K562 (cell line): ENCODE data around the gene ABR. TPM values are rescaled to one million over a fixed set of nuclear protein-coding genes. Genes with fewer than 3 reads are reported as not detected.

Experiments
- CREB1 ChIP-seq, 2 experiments: sonication (generic) in 1 of 2; formaldehyde crosslinking in 1 of 2; IDR thresholded peaks; 2 replicates each; pipeline versions ENCODE4 v1.6.1 to v1.8.0; 2012 to 2022; ENCODE audit warnings: inconsistent platforms in 1 of 2, mild to moderate bottlenecking in 1 of 2, missing genetic modification reagents in 1 of 2, moderate library complexity in 1 of 2
- GATAD2A ChIP-seq: fragments of 450-650 bp; IDR thresholded peaks from 2 replicates; pipeline ENCODE4 v1.6.1; 2017
- NCOA4 ChIP-seq: fragments of 450-650 bp; IDR thresholded peaks from 2 replicates; pipeline ENCODE4 v1.6.1; 2018; ENCODE audit warnings: mild to moderate bottlenecking; ENCODE audit not compliant: partially characterized antibody
- NEUROD1 ChIP-seq: fragments of 150-350 bp; IDR thresholded peaks from 2 replicates; pipeline ENCODE4 v1.6.1; 2014; ENCODE audit warnings: borderline replicate concordance, low read length, low read depth; ENCODE audit not compliant: partially characterized antibody
- PHTF2 ChIP-seq: fragments of 250-450 bp; sonication (Bioruptor Pico); IDR thresholded peaks from 2 replicates; pipeline ENCODE4 v1.5.0; 2021; ENCODE audit warnings: mild to moderate bottlenecking
- SRSF9 ChIP-seq: fragments of 200-400 bp; formaldehyde crosslinking; IDR thresholded peaks from 2 replicates; pipeline ENCODE4 v1.6.1; 2017; ENCODE audit warnings: low read depth, low read length, borderline replicate concordance
- ZBTB49 ChIP-seq: sonication (generic); formaldehyde crosslinking; IDR thresholded peaks from 2 replicates; pipeline ENCODE4 v1.8.0; 2022; ENCODE audit warnings: missing genetic modification reagents, mild to moderate bottlenecking, borderline replicate concordance
- ZNF12 ChIP-seq: sonication (generic); formaldehyde crosslinking; IDR thresholded peaks from 2 replicates; pipeline ENCODE4 v1.4.0; 2020; ENCODE audit warnings: mild to moderate bottlenecking, missing genetic modification reagents
- ZNF134 ChIP-seq: fragments of 250-450 bp; sonication (Bioruptor Pico); conservative IDR thresholded peaks from 2 replicates; pipeline ENCODE4 v1.4.0; 2020
- ZNF57 ChIP-seq: fragments of 450-650 bp; formaldehyde crosslinking; IDR thresholded peaks from 2 replicates; pipeline ENCODE4 v1.4.0; 2020; ENCODE audit warnings: mild to moderate bottlenecking, moderate library complexity
- ZNF695 ChIP-seq: fragments of 450-650 bp; formaldehyde crosslinking; IDR thresholded peaks from 2 replicates; pipeline ENCODE4 v1.4.0; 2020; ENCODE audit warnings: mild to moderate bottlenecking, moderate library complexity
- polyA plus RNA-seq, 8 experiments: library from polyadenylated mRNA; depleted of rRNA in 4 of 8; stranded (reverse) in 5 of 8; unstranded in 3 of 8; fragments of >200 nt; fragmentation: Nextera tagmentation in 2 of 8; fragmentation: Illumina TruSeq in 1 of 8; extraction: Ambion mirVana in 2 of 8; extraction: Trizol in 1 of 8; gene quantifications; 2 replicates each; pipeline versions ENCODE4 v1.2.1 to v1.2.3, GENCODE V29; 2011 to 2014; ENCODE audit warnings: inconsistent platforms in 1 of 8, missing spikeins in 1 of 8
- total RNA-seq, 7 experiments: library from RNA; depleted of rRNA in 6 of 7; stranded (reverse); fragments of >200 nt in 6 of 7; fragmentation: Illumina TruSeq in 2 of 7; extraction: Trizol in 2 of 7; gene quantifications; 2 replicates each; pipeline versions ENCODE4 v1.2.1 to v1.2.3, GENCODE V29; 2011 to 2021; ENCODE audit warnings: low replicate concordance in 1 of 7
- TF ChIP-seq, protein P1 (sequence below): fragments of 250-450 bp; sonication (Bioruptor Pico); IDR thresholded peaks from 2 replicates; pipeline ENCODE4 v1.5.0; 2021
- TF ChIP-seq, protein P2 (sequence below), 2 experiments: fragments of 450-650 bp in 1 of 2; sonication (generic) in 1 of 2; formaldehyde crosslinking in 1 of 2; IDR thresholded peaks; 2 replicates each; pipeline versions ENCODE4 v1.7.1 to v1.9.0; 2016 to 2022; ENCODE audit warnings: inconsistent platforms in 1 of 2, mild to moderate bottlenecking in 1 of 2, missing genetic modification reagents in 1 of 2

The ABR gene
- total and polyA plus RNA-seq, 9 of the 15 experiments (the other 6 are each of a cell fraction or from before 2014, with no cell fraction given), result 0.07 to 1.6 (median 0.37) TPM; not detected in 1

DNA sequence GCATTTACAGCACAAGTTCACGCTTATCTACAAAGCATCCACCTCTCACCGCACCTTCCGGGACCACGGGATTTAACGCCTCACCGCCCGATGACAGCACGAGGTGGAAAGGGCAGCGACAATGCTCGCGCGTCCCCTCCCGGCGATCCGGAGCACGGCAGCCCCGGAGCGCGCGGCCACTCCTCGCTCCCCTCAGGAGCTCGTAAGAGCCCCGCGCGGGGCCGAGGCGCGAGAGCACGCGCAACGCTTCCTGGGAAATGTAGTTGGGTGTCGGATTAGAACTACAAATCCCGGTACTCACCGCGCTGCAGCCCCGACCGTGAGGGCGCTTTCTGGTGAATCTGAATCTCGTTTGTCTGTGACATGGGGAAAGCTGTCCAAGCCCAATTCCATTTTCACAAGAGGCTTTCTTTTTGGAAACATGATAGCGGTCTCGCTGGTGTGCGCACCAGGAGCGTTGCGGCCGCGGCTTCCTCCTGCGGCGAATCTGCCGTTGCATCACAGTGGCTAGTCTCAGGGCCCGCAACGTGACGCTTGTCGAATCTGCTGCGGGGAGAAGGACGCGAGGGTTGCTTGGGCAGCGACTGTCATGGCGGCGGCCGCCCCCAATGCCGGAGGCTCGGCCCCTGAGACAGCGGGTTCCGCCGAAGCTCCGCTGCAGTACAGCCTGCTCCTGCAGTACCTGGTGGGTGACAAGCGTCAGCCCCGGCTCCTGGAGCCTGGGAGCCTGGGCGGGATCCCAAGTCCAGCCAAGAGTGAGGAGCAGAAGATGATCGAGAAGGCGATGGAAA lies 183.0 kb downstream of the ABR start, which contains the start of gene TIMM22 (continued):
- TF ChIP-seq PHTF2 (CRISPR knock-in tag) (no peak), GATAD2A (no peak), ZNF134 (no peak), SRSF9 (no peak), NEUROD1 (peak; percentile 76), CREB1 (IDR thresholded peaks at IDR 0.05) (peak; percentile 77), CREB1 (CRISPR knock-in tag; IDR thresholded peaks at IDR 0.05) (peak; percentile 95), ZNF57 (no peak), ZBTB49 (CRISPR knock-in tag) (no peak), ZNF12 (CRISPR knock-in tag) (peak; percentile 24; the same call in 1 of the 2 replicates), ZNF695 (CRISPR knock-in tag) (no peak), NCOA4 (no peak)
- TF ChIP-seq, protein P1, sequence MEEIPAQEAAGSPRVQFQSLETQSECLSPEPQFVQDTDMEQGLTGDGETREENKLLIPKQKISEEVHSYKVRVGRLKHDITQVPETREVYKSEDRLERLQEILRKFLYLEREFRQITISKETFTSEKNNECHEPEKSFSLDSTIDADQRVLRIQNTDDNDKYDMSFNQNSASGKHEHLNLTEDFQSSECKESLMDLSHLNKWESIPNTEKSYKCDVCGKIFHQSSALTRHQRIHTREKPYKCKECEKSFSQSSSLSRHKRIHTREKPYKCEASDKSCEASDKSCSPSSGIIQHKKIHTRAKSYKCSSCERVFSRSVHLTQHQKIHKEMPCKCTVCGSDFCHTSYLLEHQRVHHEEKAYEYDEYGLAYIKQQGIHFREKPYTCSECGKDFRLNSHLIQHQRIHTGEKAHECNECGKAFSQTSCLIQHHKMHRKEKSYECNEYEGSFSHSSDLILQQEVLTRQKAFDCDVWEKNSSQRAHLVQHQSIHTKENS, result no peak
- TF ChIP-seq, protein P2, sequence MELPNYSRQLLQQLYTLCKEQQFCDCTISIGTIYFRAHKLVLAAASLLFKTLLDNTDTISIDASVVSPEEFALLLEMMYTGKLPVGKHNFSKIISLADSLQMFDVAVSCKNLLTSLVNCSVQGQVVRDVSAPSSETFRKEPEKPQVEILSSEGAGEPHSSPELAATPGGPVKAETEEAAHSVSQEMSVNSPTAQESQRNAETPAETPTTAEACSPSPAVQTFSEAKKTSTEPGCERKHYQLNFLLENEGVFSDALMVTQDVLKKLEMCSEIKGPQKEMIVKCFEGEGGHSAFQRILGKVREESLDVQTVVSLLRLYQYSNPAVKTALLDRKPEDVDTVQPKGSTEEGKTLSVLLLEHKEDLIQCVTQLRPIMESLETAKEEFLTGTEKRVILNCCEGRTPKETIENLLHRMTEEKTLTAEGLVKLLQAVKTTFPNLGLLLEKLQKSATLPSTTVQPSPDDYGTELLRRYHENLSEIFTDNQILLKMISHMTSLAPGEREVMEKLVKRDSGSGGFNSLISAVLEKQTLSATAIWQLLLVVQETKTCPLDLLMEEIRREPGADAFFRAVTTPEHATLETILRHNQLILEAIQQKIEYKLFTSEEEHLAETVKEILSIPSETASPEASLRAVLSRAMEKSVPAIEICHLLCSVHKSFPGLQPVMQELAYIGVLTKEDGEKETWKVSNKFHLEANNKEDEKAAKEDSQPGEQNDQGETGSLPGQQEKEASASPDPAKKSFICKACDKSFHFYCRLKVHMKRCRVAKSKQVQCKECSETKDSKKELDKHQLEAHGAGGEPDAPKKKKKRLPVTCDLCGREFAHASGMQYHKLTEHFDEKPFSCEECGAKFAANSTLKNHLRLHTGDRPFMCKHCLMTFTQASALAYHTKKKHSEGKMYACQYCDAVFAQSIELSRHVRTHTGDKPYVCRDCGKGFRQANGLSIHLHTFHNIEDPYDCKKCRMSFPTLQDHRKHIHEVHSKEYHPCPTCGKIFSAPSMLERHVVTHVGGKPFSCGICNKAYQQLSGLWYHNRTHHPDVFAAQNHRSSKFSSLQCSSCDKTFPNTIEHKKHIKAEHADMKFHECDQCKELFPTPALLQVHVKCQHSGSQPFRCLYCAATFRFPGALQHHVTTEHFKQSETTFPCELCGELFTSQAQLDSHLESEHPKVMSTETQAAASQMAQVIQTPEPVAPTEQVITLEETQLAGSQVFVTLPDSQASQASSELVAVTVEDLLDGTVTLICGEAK (IDR thresholded peaks at IDR 0.05), result peak; percentile 75
- TF ChIP-seq, protein P2 (CRISPR knock-in tag; IDR thresholded peaks at IDR 0.05), result no peak
